Keratinocyte (primary cell): Measurements from ENCODE around the gene DENND4B. TPM values are rescaled to one million over a fixed set of nuclear protein-coding genes. Genes with fewer than 3 reads are reported as not detected.
A peak's percentile ranks its signal among the peaks of the same experiment; 100 is the strongest.

Source experiments
- DNase-seq: peaks from one replicate; pipeline ENCODE4 v3.0.0-alpha.2; 2011; ENCODE audit warnings: low read depth, missing footprints, low spot score
- FAIRE-seq: peaks from 2 replicates; lab custom pipeline; 2011; peaks lifted over from hg19 to GRCh38; lab: Jason Lieb, UNC
- H2AFZ ChIP-seq: 2 replicates; pipeline ENCODE4 v1.6.0; 2012; ENCODE audit warnings: low read length, control low read depth, inconsistent platforms; ENCODE audit not compliant: control insufficient read depth
- H3K27ac ChIP-seq: 2 replicates; pipeline ENCODE4 v1.5.1; 2011; ENCODE audit warnings: low read length; ENCODE audit not compliant: control insufficient read depth, insufficient read depth
- H3K27me3 ChIP-seq: 3 replicates; pipeline ENCODE4 v1.6.0; 2011; ENCODE audit warnings: low read length; ENCODE audit not compliant: control insufficient read depth, insufficient read depth; ENCODE audit errors: extremely low read depth
- H3K36me3 ChIP-seq, 2 experiments: 2 replicates in 1 of 2; 3 replicates in 1 of 2; pipeline ENCODE4 v1.5.1; 2011; ENCODE audit warnings: low read length in 2 of 2, mild to moderate bottlenecking in 1 of 2; ENCODE audit not compliant: control insufficient read depth in 2 of 2, insufficient read depth in 2 of 2; ENCODE audit errors: extremely low read depth in 1 of 2
- H3K4me1 ChIP-seq: 3 replicates; pipeline ENCODE4 v1.5.1; 2011; ENCODE audit warnings: low read length; ENCODE audit not compliant: control insufficient read depth, insufficient read depth; ENCODE audit errors: extremely low read depth
- H3K4me2 ChIP-seq: 3 replicates; pipeline ENCODE4 v1.6.0; 2011; ENCODE audit warnings: low read depth, low read length; ENCODE audit not compliant: control insufficient read depth, insufficient read depth; ENCODE audit errors: extremely low read depth
- H3K4me3 ChIP-seq, 3 experiments: fragments of 200-600 bp in 1 of 3; sonication (generic) in 1 of 3; 2 replicates in 2 of 3; 3 replicates in 1 of 3; pipeline ENCODE4 v1.5.1; 2011 to 2016; ENCODE audit warnings: low read length in 3 of 3, mild to moderate bottlenecking in 3 of 3, control low read depth in 2 of 3, inconsistent platforms in 1 of 3, low read depth in 1 of 3, mixed read lengths in 1 of 3, mixed run types in 1 of 3, moderate library complexity in 1 of 3; ENCODE audit not compliant: control insufficient read depth in 2 of 3, insufficient read depth in 2 of 3; ENCODE audit errors: extremely low read depth in 1 of 3
- H3K79me2 ChIP-seq: 2 replicates; pipeline ENCODE4 v1.6.0; 2012; ENCODE audit warnings: low read length; ENCODE audit not compliant: control insufficient read depth, insufficient read depth
- H3K9ac ChIP-seq: 3 replicates; pipeline ENCODE4 v1.6.0; 2011; ENCODE audit warnings: low read length; ENCODE audit not compliant: control insufficient read depth, insufficient read depth; ENCODE audit errors: extremely low read depth
- H3K9me1 ChIP-seq: 3 replicates; pipeline ENCODE4 v1.6.0; 2011; ENCODE audit warnings: low read length; ENCODE audit not compliant: control insufficient read depth, insufficient read depth; ENCODE audit errors: extremely low read depth
- H3K9me3 ChIP-seq: 2 replicates; pipeline ENCODE4 v1.5.1; 2012; ENCODE audit warnings: low read depth, low read length; ENCODE audit not compliant: control insufficient read depth
- H4K20me1 ChIP-seq: 3 replicates; pipeline ENCODE4 v1.6.0; 2011; ENCODE audit warnings: low read length; ENCODE audit not compliant: control insufficient read depth, insufficient read depth; ENCODE audit errors: extremely low read depth
- EZH2 ChIP-seq: IDR thresholded peaks from one replicate; pipeline ENCODE4 v1.6.1; 2012; ENCODE audit warnings: inconsistent platforms, mild to moderate bottlenecking, low read length, moderate library complexity
- dilution Hi-C: fragments of 300-500 bp; cut with MboI; formaldehyde crosslinking; loops from one replicate; pipeline ENCODE4 v1.7.0; 2020; ENCODE audit warnings: low sequenced_read_pairs; ENCODE audit not compliant: extremely low pct_ligation_motif_present
- polyA plus RNA-seq, 5 experiments: library from polyadenylated mRNA; depleted of rRNA in 3 of 5; stranded (reverse) in 3 of 5; stranded (forward) in 1 of 5; unstranded in 1 of 5; fragments of >200 nt; gene quantifications; 1 replicate in 1 of 5; 2 replicates in 3 of 5; 3 replicates in 1 of 5; pipeline versions ENCODE4 v1.2.1 to v1.2.3, GENCODE V29; 2011 to 2012; ENCODE audit warnings: missing spikeins in 2 of 5, low read depth in 1 of 5, low replicate concordance in 1 of 5
- TF ChIP-seq, protein P1 (sequence below), 3 experiments: IDR thresholded peaks in 1 of 3; conservative IDR thresholded peaks in 1 of 3; optimal IDR thresholded peaks in 1 of 3; 2 replicates in 2 of 3; 3 replicates in 1 of 3; pipeline versions ENCODE3 to v1.5.1; 2011; ENCODE audit warnings: low read length in 3 of 3, mild to moderate bottlenecking in 3 of 3, moderate library complexity in 2 of 3, control low read depth in 1 of 3, inconsistent platforms in 1 of 3; ENCODE audit not compliant: insufficient read depth in 2 of 3; ENCODE audit errors: extremely low read depth in 1 of 3

Gene DENND4B
- polyA plus RNA-seq, 1 donor (not counting 4 experiments of a cell fraction or from before 2014, with no cell fraction given) = 7.9 TPM

DNA sequence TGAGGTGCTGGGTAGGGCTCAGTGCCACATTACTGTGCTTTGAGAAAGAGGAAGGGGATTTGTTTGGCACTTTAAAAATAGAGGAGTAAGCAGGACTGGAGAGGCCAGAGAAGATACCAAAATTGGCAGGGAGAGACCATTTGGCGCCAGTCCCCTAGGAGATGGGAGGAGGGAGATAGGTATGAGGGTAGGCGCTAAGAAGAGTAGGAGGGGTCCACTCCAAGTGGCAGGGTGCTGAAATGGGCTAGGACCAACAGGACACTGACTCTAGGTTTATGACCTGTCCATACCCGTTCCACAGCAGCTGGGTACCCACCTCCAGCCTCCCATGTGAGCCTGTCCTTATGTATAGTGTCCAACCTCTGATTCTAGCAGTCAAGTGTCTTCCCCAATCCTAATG, 12.9 kb upstream of the DENND4B start:
- FAIRE-seq (no peak), DNase-seq (no peak)
- dilution Hi-C loops = no loop called here
- Histone ChIP-seq H2AFZ (no peak overlapping the region), H3K9me1 (no peaks in the 10 kb centered on the region), H3K27ac (no peak overlapping the region), H3K4me2 (no peak overlapping the region), H3K9me3 (no peaks in the 10 kb centered on the region), H3K4me1 (peaks cover 40% of the 10 kb centered on the region), H3K9ac (no peak overlapping the region), H3K36me3 (peaks cover 3 to 32% of the 10 kb centered on the region in 2 experiments), H3K79me2 (peaks cover 62% of the 10 kb centered on the region), H4K20me1 (peaks cover 3% of the 10 kb centered on the region), H3K4me3 (no peak overlapping the region), H3K27me3 (no peaks in the 10 kb centered on the region)
- TF ChIP-seq, protein P1, sequence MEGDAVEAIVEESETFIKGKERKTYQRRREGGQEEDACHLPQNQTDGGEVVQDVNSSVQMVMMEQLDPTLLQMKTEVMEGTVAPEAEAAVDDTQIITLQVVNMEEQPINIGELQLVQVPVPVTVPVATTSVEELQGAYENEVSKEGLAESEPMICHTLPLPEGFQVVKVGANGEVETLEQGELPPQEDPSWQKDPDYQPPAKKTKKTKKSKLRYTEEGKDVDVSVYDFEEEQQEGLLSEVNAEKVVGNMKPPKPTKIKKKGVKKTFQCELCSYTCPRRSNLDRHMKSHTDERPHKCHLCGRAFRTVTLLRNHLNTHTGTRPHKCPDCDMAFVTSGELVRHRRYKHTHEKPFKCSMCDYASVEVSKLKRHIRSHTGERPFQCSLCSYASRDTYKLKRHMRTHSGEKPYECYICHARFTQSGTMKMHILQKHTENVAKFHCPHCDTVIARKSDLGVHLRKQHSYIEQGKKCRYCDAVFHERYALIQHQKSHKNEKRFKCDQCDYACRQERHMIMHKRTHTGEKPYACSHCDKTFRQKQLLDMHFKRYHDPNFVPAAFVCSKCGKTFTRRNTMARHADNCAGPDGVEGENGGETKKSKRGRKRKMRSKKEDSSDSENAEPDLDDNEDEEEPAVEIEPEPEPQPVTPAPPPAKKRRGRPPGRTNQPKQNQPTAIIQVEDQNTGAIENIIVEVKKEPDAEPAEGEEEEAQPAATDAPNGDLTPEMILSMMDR (optimal IDR thresholded peaks at IDR 0.05 in 1 of 3, IDR thresholded peaks at IDR 0.05 in 1 of 3, conservative IDR thresholded peaks at IDR 0.05 in 1 of 3; ENCODE audit: extremely low read depth in 1 of 3, insufficient read depth in 2 of 3, low read length in 3 of 3) = no peak
- TF ChIP-seq EZH2 = no peak

DNA sequence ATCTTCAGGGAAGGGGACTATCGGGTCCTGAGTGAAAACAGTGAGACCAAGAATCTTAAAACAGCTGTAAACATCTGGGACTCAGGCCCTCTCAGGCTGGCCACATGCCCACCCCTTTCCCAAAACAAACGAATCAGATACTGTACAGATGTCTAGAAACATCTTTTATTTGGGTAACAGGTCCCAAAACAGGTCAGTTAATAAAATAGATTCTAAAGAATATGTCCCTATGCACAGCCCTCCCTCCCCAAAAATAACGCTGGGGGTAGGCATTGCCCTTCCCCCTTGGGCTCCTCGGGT, 12.4 kb upstream of the DENND4B start:
- peak overlapping the region in 1 of 3 experiments; percentile 29 for H3K4me3 ChIP-seq
- H3K9me1 ChIP-seq = no peaks in the 10 kb centered on the region
- H2AFZ ChIP-seq = no peak overlapping the region
- no peaks in the 10 kb centered on the region for H3K9me3 ChIP-seq
- dilution Hi-C loops = no loop called here
- peaks cover 6 to 35% of the 10 kb centered on the region in 2 experiments for H3K36me3 ChIP-seq
- peaks cover 35% of the 10 kb centered on the region for H3K4me1 ChIP-seq
- H3K9ac ChIP-seq = peak overlapping the region; percentile 49
- H4K20me1 ChIP-seq = peaks cover 3% of the 10 kb centered on the region
- TF ChIP-seq, protein P1 (optimal IDR thresholded peaks at IDR 0.05 in 1 of 3, IDR thresholded peaks at IDR 0.05 in 1 of 3, conservative IDR thresholded peaks at IDR 0.05 in 1 of 3; ENCODE audit: extremely low read depth in 1 of 3, insufficient read depth in 2 of 3, low read length in 3 of 3) = no peak
- TF ChIP-seq EZH2 = no peak
- peak overlapping the region; percentile 63 for H3K4me2 ChIP-seq
- H3K27me3 ChIP-seq = no peaks in the 10 kb centered on the region
- FAIRE-seq = no peak
- H3K79me2 ChIP-seq = peaks cover 67% of the 10 kb centered on the region
- peak overlapping the region; percentile 46 for H3K27ac ChIP-seq
- DNase-seq = no peak
